Naive thymus-derived CD8-positive, alpha-beta T cell (primary cell): ENCODE results near the gene CUEDC1. TPM values are rescaled to one million over a fixed set of nuclear protein-coding genes. Genes with fewer than 3 reads are reported as not detected.

Experiments used
- ATAC-seq, 2 donors: fragments of 150-1000 bp; cut with Tn5 transposase in 1 of 2; sonication (Bioruptor Pico), chemical (Tn5 transposase) in 1 of 2; 1 replicate in 1 of 2; 2 replicates in 1 of 2; pipeline ENCODE4 v1.10.0; 2021; ENCODE audit warnings: mild to moderate bottlenecking in 2 of 2, moderate library complexity in 2 of 2
- POLR2A ChIA-PET: fragments of 350-600 bp; sonication (Branson Sonifier 250); formaldehyde crosslinking; loops from one replicate; lab custom pipeline; 2021; ENCODE audit warnings: antibody characterized with exemption; lab: Charles Lee
- DNase-seq, 10 donors: peaks; one replicate each; pipeline versions ENCODE4 v3.0.0 to v3.0.0-alpha.2; 2020 to 2022
- H3K27ac Mint-ChIP-seq, 10 donors: one replicate each; pipeline ENCODE4 v1.8.0; 2020 to 2022; ENCODE audit warnings: mild to moderate bottlenecking in 10 of 10, mixed read lengths in 10 of 10, moderate library complexity in 4 of 10, inconsistent platforms in 1 of 10
- H3K27me3 Mint-ChIP-seq, 5 donors: one replicate each; pipeline ENCODE4 v1.8.0; 2021 to 2022; ENCODE audit warnings: mixed read lengths in 5 of 5
- H3K36me3 Mint-ChIP-seq, 3 donors: one replicate each; pipeline ENCODE4 v1.8.0; 2020 to 2022; ENCODE audit warnings: mixed read lengths in 3 of 3, mild to moderate bottlenecking in 2 of 3, inconsistent platforms in 1 of 3
- H3K4me1 Mint-ChIP-seq, 4 donors: one replicate each; pipeline ENCODE4 v1.8.0; 2021 to 2022; ENCODE audit warnings: mixed read lengths in 4 of 4
- H3K4me3 Mint-ChIP-seq, 10 donors: one replicate each; pipeline ENCODE4 v1.8.0; 2020 to 2022; ENCODE audit warnings: mild to moderate bottlenecking in 10 of 10, mixed read lengths in 10 of 10, moderate library complexity in 6 of 10, inconsistent platforms in 1 of 10
- H3K9me3 Mint-ChIP-seq, 9 donors: one replicate each; pipeline ENCODE4 v1.8.0; 2020 to 2022; ENCODE audit warnings: mixed read lengths in 9 of 9, mild to moderate bottlenecking in 3 of 9, inconsistent platforms in 1 of 9, moderate library complexity in 1 of 9
- polyA plus RNA-seq, 3 donors: library from polyadenylated mRNA; unstranded; fragments of 300-500 nt; fragmentation: Illumina TruSeq; gene quantifications; one replicate each; pipeline ENCODE4 v1.2.3, GENCODE V29; 2021
- total RNA-seq, 8 experiments: library from RNA in 2 of 8; stranded (reverse) in 2 of 8; gene quantifications; one replicate each; pipeline ENCODE4 v1.2.3 and lab custom pipeline; 2021 to 2026

CUEDC1 gene
- total and polyA plus RNA-seq, 5 experiments from 2014 or later = 0.55 TPM; not detected in 4

DNA sequence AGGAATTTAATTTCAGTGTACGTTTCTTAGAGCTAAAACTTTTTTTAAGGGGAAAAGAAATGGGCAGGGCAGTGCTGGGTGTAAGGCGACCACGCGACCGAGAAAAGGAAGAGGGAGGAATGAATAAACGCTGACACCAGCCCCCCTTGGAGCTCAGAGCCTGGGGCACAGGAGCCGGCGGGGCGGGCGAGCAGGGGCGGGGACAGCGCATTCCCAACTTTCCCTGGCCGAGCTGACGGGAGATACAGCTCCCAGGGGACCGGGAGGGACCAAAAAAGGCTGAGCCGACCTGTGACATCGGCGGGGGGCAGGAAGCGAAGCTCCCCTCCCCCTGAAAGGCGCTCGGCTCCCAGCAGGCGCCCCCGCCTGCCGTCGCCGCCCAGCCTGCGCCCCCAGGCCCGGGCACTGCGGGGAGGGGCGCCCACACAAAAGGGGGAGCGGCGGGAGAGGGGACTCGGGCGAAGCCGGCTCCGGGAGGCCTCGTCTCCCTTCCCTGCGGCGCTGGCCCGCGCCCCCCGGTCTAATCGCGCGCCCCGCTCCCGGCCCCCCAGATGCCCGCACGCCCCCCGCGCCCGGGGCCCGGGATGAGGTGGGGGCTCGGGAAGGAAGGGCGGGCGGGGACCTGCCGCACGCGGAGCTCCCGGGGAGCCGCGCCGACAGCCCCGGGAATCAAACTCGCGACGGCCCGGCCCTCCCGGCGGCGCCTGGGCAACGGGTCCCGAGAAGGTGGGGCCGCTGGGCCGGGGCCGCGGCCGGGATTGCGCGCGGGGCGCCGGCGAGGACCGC is 622 bp downstream of the CUEDC1 start:
- DNase-seq (no peak), ATAC-seq (peak in 1 of 2 donors; percentile 6)
- H3K9me3 Mint-ChIP-seq = no peaks in the 10 kb centered on the region
- peak overlapping the region in 3 of 10 donors; percentile 45 to 72 (median 48) for H3K27ac Mint-ChIP-seq
- H3K27me3 Mint-ChIP-seq = peaks cover 6 to 35% (median 18%) of the 10 kb centered on the region in 5 donors
- POLR2A ChIA-PET = interaction anchor here (1.0 to 1.8 kb wide), 4 partner anchors 32 to 53 kb away, joined by 3 to 9 read pairs (median 3); partner anchors contain the start of gene SRSF1
- peak overlapping the region; percentile 62 to 85 (median 71) for H3K4me3 Mint-ChIP-seq
- H3K4me1 Mint-ChIP-seq = peaks cover 12 to 47% (median 30%) of the 10 kb centered on the region in 4 donors
- no peaks in the 10 kb centered on the region for H3K36me3 Mint-ChIP-seq

DNA sequence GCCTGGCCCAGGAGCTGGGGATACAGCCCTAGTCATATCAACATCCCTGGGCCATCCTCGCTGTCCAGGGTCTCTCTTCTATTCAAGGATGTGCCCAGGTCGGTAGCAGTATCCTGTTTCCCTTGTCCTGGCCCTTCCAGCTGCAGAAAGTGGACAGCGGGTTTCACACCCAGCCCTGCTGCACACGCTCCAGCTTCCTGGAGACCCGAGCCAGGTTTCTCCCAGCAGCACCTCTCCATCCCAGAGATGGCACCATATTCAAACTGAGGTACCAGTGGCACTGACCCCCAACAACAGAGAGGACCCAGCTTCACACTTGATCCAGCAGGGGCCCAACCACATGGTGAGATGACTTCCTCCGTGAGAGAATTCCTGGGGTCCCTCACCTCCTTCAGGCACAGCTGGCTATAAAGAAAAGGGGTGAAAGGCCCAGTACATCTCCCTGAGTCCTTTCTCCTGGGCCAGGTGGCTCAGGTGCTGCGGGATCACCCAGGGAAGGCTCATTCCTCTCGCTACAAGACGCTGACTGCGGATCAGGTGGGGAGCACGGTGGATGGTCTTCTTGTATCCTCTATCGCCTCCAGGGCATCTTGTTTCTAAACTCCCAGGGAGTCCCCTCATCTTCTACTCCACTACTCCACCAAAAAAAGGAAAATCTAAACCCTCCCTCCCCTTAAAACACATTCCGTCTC is 1.4 kb downstream of the CUEDC1 start:
- POLR2A ChIA-PET = interaction anchor here (0.8 to 1.1 kb wide), 2 partner anchors 31 to 237 kb away, joined by 3 read pairs; no protein-coding TSS in a partner anchor

DNA sequence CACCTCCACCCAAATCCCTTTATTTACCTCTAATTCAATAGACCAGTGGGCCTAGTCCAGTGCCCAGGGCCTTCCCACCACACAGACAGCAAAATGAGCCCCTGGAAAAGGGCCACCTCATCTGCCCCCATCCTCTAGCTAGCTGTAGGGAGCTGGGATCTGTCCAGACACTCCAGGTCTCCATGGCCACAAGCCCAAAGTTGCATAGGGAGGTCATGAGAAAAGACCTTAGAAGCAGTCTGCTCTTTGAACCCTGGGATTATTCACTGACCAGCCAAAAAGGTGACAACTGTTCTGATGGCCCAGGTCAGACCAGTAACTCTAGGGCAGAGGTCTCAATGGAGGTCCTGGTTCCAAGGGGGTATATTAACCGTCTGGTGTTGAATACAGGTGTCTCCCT is 2.0 kb downstream of the CUEDC1 start:
- ATAC-seq (no peak), DNase-seq (no peak)
- peaks cover 6 to 26% (median 10%) of the 10 kb centered on the region in 5 donors for H3K27me3 Mint-ChIP-seq
- POLR2A ChIA-PET = interaction anchor here (0.8 kb wide), 1 partner anchor 236 kb away, joined by 3 read pairs; no protein-coding TSS in a partner anchor
- H3K36me3 Mint-ChIP-seq = no peaks in the 10 kb centered on the region
- peak overlapping the region in 8 of 10 donors; percentile 19 to 85 (median 68) for H3K4me3 Mint-ChIP-seq
- H3K4me1 Mint-ChIP-seq = peaks cover 20 to 60% (median 41%) of the 10 kb centered on the region in 4 donors
- H3K9me3 Mint-ChIP-seq = no peaks in the 10 kb centered on the region
- H3K27ac Mint-ChIP-seq = no peak overlapping the region

More for the DNA sequence above, 1.4 kb downstream of the CUEDC1 start:
- peak overlapping the region; percentile 62 to 85 (median 71) for H3K4me3 Mint-ChIP-seq
- DNase-seq (no peak), ATAC-seq (no peak)
- H3K27ac Mint-ChIP-seq = peak overlapping the region in 3 of 10 donors; percentile 45 to 72 (median 48)
- no peaks in the 10 kb centered on the region for H3K36me3 Mint-ChIP-seq
- H3K4me1 Mint-ChIP-seq = peaks cover 16 to 53% (median 34%) of the 10 kb centered on the region in 4 donors
- no peaks in the 10 kb centered on the region for H3K9me3 Mint-ChIP-seq
- peaks cover 6 to 28% (median 11%) of the 10 kb centered on the region in 5 donors for H3K27me3 Mint-ChIP-seq

DNA sequence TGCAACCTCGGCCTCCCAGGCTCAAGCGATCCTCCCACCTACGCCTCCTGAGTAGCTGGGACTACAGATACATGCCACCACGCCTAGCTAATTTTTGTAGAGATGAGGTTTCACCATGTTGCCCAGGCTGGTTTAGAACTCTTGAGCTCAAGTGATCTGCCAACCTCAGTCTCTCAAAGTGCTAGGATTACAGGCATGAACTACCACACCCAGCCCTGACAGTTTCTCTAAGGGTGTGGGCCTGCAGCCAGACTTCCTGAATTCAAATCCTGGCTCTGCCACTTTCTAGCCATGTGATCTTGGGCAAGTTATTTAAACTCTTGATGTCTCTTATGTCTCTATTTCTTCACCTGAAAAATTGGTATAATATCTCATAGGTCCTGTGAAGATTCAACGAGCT is 5.6 kb downstream of the CUEDC1 start:
- Mint-ChIP-seq H3K4me3 (peak overlapping the region in 1 of 10 donors; percentile 12), H3K36me3 (no peaks in the 10 kb centered on the region), H3K27me3 (peaks cover 0 to 15% (median 0%) of the 10 kb centered on the region in 5 donors), H3K27ac (no peak overlapping the region), H3K9me3 (no peaks in the 10 kb centered on the region), H3K4me1 (peaks cover 23 to 62% (median 38%) of the 10 kb centered on the region in 4 donors)
- POLR2A ChIA-PET = interaction anchor here (0.6 to 0.7 kb wide), 2 partner anchors 62 to 472 kb away, joined by 5 to 8 read pairs; no protein-coding TSS in a partner anchor
- DNase-seq = no peak
- no peak for ATAC-seq

DNA sequence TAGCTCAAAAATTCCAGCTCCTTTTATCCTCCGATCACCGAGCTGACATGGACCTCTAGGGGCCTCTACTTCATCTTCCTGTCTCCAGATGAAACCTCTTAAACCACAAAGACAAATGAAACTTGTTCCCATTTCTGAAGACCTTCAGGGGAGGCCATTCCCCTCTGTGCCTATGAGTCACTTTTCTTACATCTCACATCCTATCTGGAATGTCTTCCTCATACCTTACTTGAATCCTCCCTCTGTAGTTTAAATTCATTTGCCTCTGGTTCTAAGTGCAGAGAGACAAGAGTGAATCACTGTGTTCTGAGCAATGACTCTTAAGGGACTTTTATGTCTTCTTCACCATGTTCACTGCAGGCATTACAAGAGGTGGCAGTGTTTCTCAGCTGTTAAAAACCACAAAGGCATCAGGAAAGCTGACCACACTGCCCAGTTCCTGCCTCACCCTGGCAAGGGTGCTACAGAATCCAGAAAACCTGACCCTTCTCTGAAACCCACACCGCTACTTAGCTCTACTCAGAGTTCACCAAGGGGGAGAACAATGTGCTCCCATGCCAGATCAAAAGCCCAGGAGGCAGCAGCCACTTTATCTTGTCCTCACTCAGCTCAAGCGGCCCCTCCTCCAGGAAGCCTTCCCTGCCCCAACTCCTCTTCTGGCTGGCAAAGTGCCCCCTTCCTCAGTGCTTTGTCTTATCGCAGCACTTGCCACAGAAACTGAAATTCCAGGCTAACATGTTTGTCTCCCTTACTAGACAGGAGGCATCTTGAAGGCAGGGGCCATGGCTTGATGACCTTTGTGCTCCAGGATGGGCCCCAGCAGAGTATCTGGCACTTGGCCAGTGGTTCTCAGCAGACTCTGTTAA is 6.4 kb downstream of the CUEDC1 start:
- POLR2A ChIA-PET = interaction anchor here (0.6 to 1.3 kb wide), 3 partner anchors 59 to 471 kb away, joined by 4 to 8 read pairs (median 5); partner anchors contain the start of gene SRSF1
- DNase-seq = no peak
- Mint-ChIP-seq H3K4me1 (peaks cover 20 to 58% (median 34%) of the 10 kb centered on the region in 4 donors), H3K4me3 (peak overlapping the region in 5 of 10 donors; percentile 8 to 65 (median 23)), H3K27me3 (peaks cover 0 to 14% (median 0%) of the 10 kb centered on the region in 5 donors), H3K9me3 (no peaks in the 10 kb centered on the region), H3K36me3 (no peaks in the 10 kb centered on the region), H3K27ac (peak overlapping the region in 4 of 10 donors; percentile 10 to 62 (median 50))
- ATAC-seq = no peak

DNA sequence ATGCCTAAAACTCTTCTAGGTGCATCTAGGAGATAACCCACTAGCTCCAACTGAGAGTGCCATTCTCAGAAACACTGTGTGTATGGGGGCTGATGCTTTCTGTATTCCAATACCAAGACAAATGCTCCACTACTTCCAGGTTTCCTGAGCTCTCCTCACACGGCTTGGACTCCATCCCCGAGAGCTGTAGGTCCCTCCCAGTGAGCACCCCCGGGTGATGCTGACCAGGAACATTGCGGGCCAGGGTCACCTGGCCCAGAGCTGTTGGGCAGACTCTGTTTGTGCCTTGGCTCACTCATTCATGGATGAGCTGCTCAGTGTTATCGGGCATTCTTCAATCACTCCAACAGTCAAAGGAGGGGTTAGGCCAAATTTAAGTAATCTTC is 7.0 kb downstream of the CUEDC1 start:
- Mint-ChIP-seq H3K4me3 (peak overlapping the region in 3 of 10 donors; percentile 9 to 65 (median 35)), H3K27ac (peak overlapping the region in 2 of 10 donors; percentile 10 to 62)

DNA sequence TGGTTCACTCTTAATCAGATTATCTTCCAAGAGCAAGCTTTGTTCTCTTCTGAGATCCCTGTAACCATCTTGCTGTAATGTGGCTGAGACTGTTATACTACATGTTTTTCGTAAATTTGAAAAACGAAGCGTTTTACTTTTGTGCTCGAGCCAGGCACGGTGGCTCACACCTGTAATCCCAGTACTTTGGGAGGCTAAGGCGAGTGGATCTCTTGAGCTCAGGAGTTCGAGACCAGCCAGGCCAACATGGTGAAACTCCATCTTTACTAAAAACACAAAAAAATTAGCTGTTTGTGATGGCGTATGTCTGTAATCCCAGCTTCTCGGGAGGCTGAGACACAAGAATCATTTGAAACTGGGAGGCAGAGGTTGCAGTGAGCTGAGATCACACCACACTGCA is 7.8 kb downstream of the CUEDC1 start:
- peak in 1 of 2 donors; percentile 4 for ATAC-seq
- Mint-ChIP-seq H3K4me1 (peaks cover 16 to 52% (median 32%) of the 10 kb centered on the region in 4 donors), H3K4me3 (peak overlapping the region; percentile 87 to 98 (median 92)), H3K27me3 (peaks cover 0 to 12% (median 0%) of the 10 kb centered on the region in 5 donors), H3K36me3 (no peaks in the 10 kb centered on the region), H3K9me3 (no peaks in the 10 kb centered on the region), H3K27ac (peak overlapping the region in 8 of 10 donors; percentile 44 to 90 (median 80))
- DNase-seq = no peak
- POLR2A ChIA-PET = interaction anchor here (0.6 to 1.3 kb wide), 4 partner anchors 60 to 145 kb away, joined by 3 to 4 read pairs (median 4); partner anchors contain the start of gene SRSF1

More for the DNA sequence above, 7.0 kb downstream of the CUEDC1 start:
- H3K4me1 Mint-ChIP-seq = peaks cover 20 to 58% (median 34%) of the 10 kb centered on the region in 4 donors
- DNase-seq = no peak
- POLR2A ChIA-PET = interaction anchor here (1.3 kb wide), 1 partner anchor 59 kb away, joined by 4 read pairs; the partner anchor contains the start of gene SRSF1
- peaks cover 0 to 15% (median 0%) of the 10 kb centered on the region in 5 donors for H3K27me3 Mint-ChIP-seq
- H3K9me3 Mint-ChIP-seq = no peaks in the 10 kb centered on the region
- no peak for ATAC-seq
- no peaks in the 10 kb centered on the region for H3K36me3 Mint-ChIP-seq

DNA sequence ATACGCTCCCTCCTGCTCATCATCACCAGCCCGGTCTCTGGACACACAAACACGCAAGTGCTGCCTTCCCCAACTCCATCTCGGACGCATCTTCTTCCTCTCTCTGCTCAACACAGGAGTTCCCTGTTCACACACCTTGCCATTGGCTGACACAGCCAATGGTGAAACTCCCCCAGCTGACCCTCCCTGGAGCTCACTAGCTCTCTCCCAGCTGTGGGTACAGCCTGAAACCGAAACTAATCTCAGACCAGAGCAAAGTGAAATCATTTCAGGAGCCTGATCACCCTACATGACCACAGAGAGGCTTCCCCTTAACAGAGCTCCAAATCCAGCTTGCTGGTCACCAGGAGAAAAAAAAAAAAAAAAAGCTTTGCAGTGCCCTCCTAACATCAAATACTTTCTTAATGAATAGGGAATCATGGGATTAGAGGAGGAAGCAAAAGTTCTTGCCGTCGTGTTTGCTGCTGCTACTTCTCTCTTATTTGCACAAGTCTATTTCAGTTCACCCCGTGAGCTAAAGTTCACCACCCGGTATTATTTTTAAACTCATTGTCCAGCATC is 8.3 kb downstream of the CUEDC1 start:
- H3K4me3 Mint-ChIP-seq = peak overlapping the region; percentile 87 to 98 (median 92)
- H3K36me3 Mint-ChIP-seq = no peaks in the 10 kb centered on the region
- peaks cover 16 to 52% (median 32%) of the 10 kb centered on the region in 4 donors for H3K4me1 Mint-ChIP-seq
- DNase-seq (peak in 7 of 10 donors; percentile 8 to 65 (median 24)), ATAC-seq (peak; percentile 83 to 88)
- POLR2A ChIA-PET = interaction anchor here (0.6 to 1.1 kb wide), 6 partner anchors 22 to 145 kb away, joined by 3 to 4 read pairs (median 4); partner anchors contain the start of gene MRPS23
- H3K9me3 Mint-ChIP-seq = no peaks in the 10 kb centered on the region
- H3K27ac Mint-ChIP-seq = peak overlapping the region; percentile 44 to 90 (median 74)
- peaks cover 0 to 12% (median 0%) of the 10 kb centered on the region in 5 donors for H3K27me3 Mint-ChIP-seq

DNA sequence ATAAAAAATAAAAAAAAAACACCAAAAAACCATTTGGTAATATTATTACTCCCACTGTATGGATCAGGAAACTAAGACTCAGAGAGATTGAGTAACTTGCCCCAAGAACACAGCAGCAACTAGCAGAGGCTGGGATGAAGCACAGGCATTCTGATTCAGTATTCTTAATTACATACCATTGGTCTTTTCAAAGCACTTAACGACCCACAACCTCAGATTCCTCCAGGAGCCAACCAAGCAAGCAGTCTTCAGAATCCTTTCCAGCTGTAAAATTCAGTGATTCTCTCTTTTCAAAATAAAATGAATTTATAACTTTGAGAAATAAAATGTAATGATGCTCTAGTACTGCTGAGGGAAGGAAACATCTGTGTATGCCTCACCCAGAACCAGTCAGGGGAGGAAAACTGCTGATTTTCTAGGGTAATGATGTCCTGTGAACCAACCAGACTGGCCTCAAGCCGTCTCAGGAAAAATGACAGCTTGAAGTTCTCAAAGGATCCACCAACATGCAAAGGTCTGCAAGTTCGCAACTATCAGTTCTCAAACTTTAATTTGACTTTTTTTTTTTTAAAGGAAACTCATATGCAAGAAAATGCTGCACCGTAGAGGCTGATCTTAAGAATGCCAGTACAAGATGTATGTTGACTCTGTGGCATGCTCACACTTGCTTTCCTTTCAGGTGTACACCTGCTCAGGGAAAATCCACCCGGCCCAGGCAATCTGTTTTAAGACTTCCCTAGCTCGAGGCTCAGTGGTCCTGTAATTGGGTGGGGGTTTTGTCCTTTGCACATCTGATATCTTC is 9.0 kb downstream of the CUEDC1 start:
- no peaks in the 10 kb centered on the region for H3K36me3 Mint-ChIP-seq
- H3K27ac Mint-ChIP-seq = peak overlapping the region; percentile 44 to 90 (median 74)
- ATAC-seq (peak; percentile 64 to 76), DNase-seq (peak in 2 of 10 donors; percentile 10 to 23)
- peaks cover 16 to 55% (median 32%) of the 10 kb centered on the region in 4 donors for H3K4me1 Mint-ChIP-seq
- H3K9me3 Mint-ChIP-seq = no peaks in the 10 kb centered on the region
- POLR2A ChIA-PET = interaction anchor here (0.6 to 1.1 kb wide), 6 partner anchors 21 to 689 kb away, joined by 3 to 6 read pairs (median 4); partner anchors contain the start of gene MRPS23
- H3K27me3 Mint-ChIP-seq = peaks cover 0 to 13% (median 2%) of the 10 kb centered on the region in 5 donors
- H3K4me3 Mint-ChIP-seq = peak overlapping the region; percentile 87 to 98 (median 92)

DNA sequence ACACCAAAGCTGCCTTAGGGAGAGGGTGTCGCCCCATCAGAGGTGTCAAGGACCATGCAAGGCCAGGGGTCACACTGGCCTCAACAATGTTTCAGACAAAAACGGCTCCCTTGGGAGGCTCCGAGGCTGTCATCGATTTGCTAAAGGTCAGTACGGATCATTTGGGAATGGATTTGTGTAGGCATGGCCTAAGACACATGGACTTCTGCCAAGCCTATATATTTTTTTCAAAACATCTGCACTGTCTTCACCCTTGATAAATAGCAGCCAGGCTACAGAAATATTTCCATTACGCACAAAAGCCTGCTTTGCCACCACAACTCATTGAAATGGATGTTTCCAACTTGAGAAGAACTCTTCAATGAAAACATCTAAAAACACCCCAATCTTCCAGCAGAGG is 10.3 kb downstream of the CUEDC1 start:
- ATAC-seq (no peak), DNase-seq (no peak)
- no peak overlapping the region for H3K4me3 Mint-ChIP-seq
- no peaks in the 10 kb centered on the region for H3K9me3 Mint-ChIP-seq
- no peak overlapping the region for H3K27ac Mint-ChIP-seq
- peaks cover 18 to 59% (median 35%) of the 10 kb centered on the region in 4 donors for H3K4me1 Mint-ChIP-seq
- POLR2A ChIA-PET = no interaction called here
- H3K36me3 Mint-ChIP-seq = no peaks in the 10 kb centered on the region
- H3K27me3 Mint-ChIP-seq = peaks cover 2 to 12% (median 6%) of the 10 kb centered on the region in 5 donors
